Upper lobe of right lung (tissue), 1 donor: ENCODE measurements around the gene IRAK3. TPM values are rescaled to one million over a fixed set of nuclear protein-coding genes. Genes with fewer than 3 reads are reported as not detected.

Source experiments
- ATAC-seq: fragments of 200-7000 bp; cut with Tn5 transposase; one replicate; pipeline ENCODE4 v1.9.1; 2020; ENCODE audit warnings: mild to moderate bottlenecking, moderate library complexity
- DNase-seq: peaks from one replicate; pipeline ENCODE4 v3.0.0-alpha.2; 2020
- H3K27ac ChIP-seq: fragments of 200-600 bp; one replicate; pipeline ENCODE4 v1.8.0; 2022
- H3K27me3 ChIP-seq: fragments of 200-600 bp; one replicate; pipeline ENCODE4 v1.8.0; 2022; ENCODE audit warnings: mild to moderate bottlenecking
- H3K36me3 ChIP-seq: fragments of 200-600 bp; one replicate; pipeline ENCODE4 v1.8.0; 2022
- H3K4me1 ChIP-seq: fragments of 200-600 bp; one replicate; pipeline ENCODE4 v1.8.0; 2022
- H3K4me3 ChIP-seq: fragments of 200-600 bp; one replicate; pipeline ENCODE4 v1.8.0; 2022; ENCODE audit warnings: mild to moderate bottlenecking
- H3K9me3 ChIP-seq: fragments of 200-600 bp; one replicate; pipeline ENCODE4 v1.8.0; 2022
- CTCF ChIP-seq: fragments of 200-600 bp; IDR thresholded peaks from one replicate; pipeline ENCODE4 v1.8.0; 2022; ENCODE audit warnings: antibody characterized with exemption
- intact Hi-C: fragments of 100-400 bp; cut with DNase I; formaldehyde crosslinking; loops from one replicate; pipeline ENCODE4 v1.11.0; 2022
- total RNA-seq: library from RNA; stranded (reverse); fragmentation: NEBNext Ultra II Directional; extraction: Animal tissue kit (Norgen Biotek cat#: 25700); gene quantifications from one replicate; pipeline ENCODE4 v1.2.1, GENCODE V29; 2021
- donor health status: DM: no; HTN: yes; CAD: no; lungs with severe emphysema.

IRAK3 gene
- total RNA-seq, 1 donor from 2014 or later, result 44.6 TPM

- no peak for DNase-seq
- intact Hi-C loops, result no loop called here
- H3K27me3 ChIP-seq, result no peaks in the 10 kb centered on the region
Observed at GRCh38 chr12:66251049-66251448, 62.0 kb downstream of the IRAK3 start.

GRCh38 chr12:66252771-66253170 is 63.8 kb downstream of the IRAK3 start:
- Histone ChIP-seq H3K9me3 (no peaks in the 10 kb centered on the region), H3K4me3 (no peak overlapping the region), H3K27ac (no peak overlapping the region), H3K27me3 (no peaks in the 10 kb centered on the region), H3K4me1 (no peaks in the 10 kb centered on the region), H3K36me3 (peaks cover 30% of the 10 kb centered on the region)
- DNase-seq (no peak), ATAC-seq (no peak)
- intact Hi-C loops, result no loop called here
- no peak for TF ChIP-seq CTCF

More at GRCh38 chr12:66251049-66251448, 62.0 kb downstream of the IRAK3 start:
- TF ChIP-seq CTCF, result no peak
- H3K36me3 ChIP-seq, result peaks cover 48% of the 10 kb centered on the region
- no peak overlapping the region for H3K4me3 ChIP-seq
- no peaks in the 10 kb centered on the region for H3K4me1 ChIP-seq
- H3K27ac ChIP-seq, result no peak overlapping the region
- ATAC-seq, result no peak
- H3K9me3 ChIP-seq, result no peaks in the 10 kb centered on the region

- Histone ChIP-seq H3K27ac (no peak overlapping the region), H3K4me1 (no peaks in the 10 kb centered on the region), H3K4me3 (no peak overlapping the region), H3K9me3 (no peaks in the 10 kb centered on the region), H3K27me3 (no peaks in the 10 kb centered on the region), H3K36me3 (peaks cover 2% of the 10 kb centered on the region)
- intact Hi-C loops, result no loop called here
- no peak for DNase-seq
- no peak for TF ChIP-seq CTCF
- no peak for ATAC-seq
Observed at GRCh38 chr12:66255737-66256136, 66.7 kb downstream of the IRAK3 start.

GRCh38 chr12:66258011-66258410 is 69.0 kb downstream of the IRAK3 start:
- intact Hi-C loops, result no loop called here
- H3K9me3 ChIP-seq, result no peaks in the 10 kb centered on the region
- H3K27ac ChIP-seq, result no peak overlapping the region
- H3K4me3 ChIP-seq, result no peak overlapping the region
- no peaks in the 10 kb centered on the region for H3K36me3 ChIP-seq
- H3K27me3 ChIP-seq, result no peaks in the 10 kb centered on the region
- TF ChIP-seq CTCF, result no peak
- DNase-seq (no peak), ATAC-seq (no peak)
- no peaks in the 10 kb centered on the region for H3K4me1 ChIP-seq

- intact Hi-C loops, result no loop called here
- H3K4me1 ChIP-seq, result no peaks in the 10 kb centered on the region
- ATAC-seq, result no peak
Observed at GRCh38 chr12:66262737-66263136, 73.7 kb downstream of the IRAK3 start.

More at GRCh38 chr12:66262737-66263136, 73.7 kb downstream of the IRAK3 start:
- TF ChIP-seq CTCF, result no peak
- H3K4me3 ChIP-seq, result no peak overlapping the region
- no peaks in the 10 kb centered on the region for H3K27me3 ChIP-seq
- H3K9me3 ChIP-seq, result no peaks in the 10 kb centered on the region
- no peak overlapping the region for H3K27ac ChIP-seq
- no peak for DNase-seq
- H3K36me3 ChIP-seq, result no peaks in the 10 kb centered on the region
